ENCODE measurements around the gene MMP27. TPM values are rescaled to one million over a fixed set of nuclear protein-coding genes. Genes with fewer than 3 reads are reported as not detected.

Gene MMP27
- total and polyA plus RNA-seq, 2 donors (not counting 1 experiment from before 2014, with no cell fraction given): not detected

- Histone ChIP-seq H2AFZ (ENCODE audit: insufficient read depth, low read depth, low read length, poor library complexity, severe bottlenecking) (peak overlapping the region; percentile 26), H3K27me3 (replicated peaks in 1 of 4; ENCODE audit: control extremely low read depth in 1 of 4, control insufficient read depth in 3 of 4, insufficient read depth in 4 of 4, low read length in 3 of 4) (no peaks in the 10 kb centered on the region), H3K9ac (ENCODE audit: low read length) (no peak overlapping the region), H3K4me2 (replicated peaks; ENCODE audit: low read depth, low read length, poor library complexity, severe bottlenecking) (no peak overlapping the region), H3K4me3 (ENCODE audit: control extremely low read depth in 1 of 5, extremely low read depth in 1 of 5, insufficient read depth in 1 of 5, low read depth in 2 of 5, low read length in 4 of 5) (no peak overlapping the region), H3K4me1 (ENCODE audit: control insufficient read depth in 2 of 2, insufficient read depth in 2 of 2, low read length in 2 of 2) (peaks cover 0 to 5% of the 10 kb centered on the region in 2 donors), H3K36me3 (replicated peaks in 1 of 2; ENCODE audit: control extremely low read depth in 1 of 2, control insufficient read depth in 1 of 2, extremely low read depth in 1 of 2, insufficient read depth in 2 of 2, low read length in 1 of 2) (no peaks in the 10 kb centered on the region), H4K20me1 (ENCODE audit: control insufficient read depth, insufficient read depth, low read length, poor library complexity, severe bottlenecking) (no peaks in the 10 kb centered on the region), H3K9me3 (ENCODE audit: control extremely low read depth in 1 of 3, control insufficient read depth in 2 of 3, insufficient read depth in 1 of 3, low read length in 2 of 3) (peaks cover 0 to 1% (median 0%) of the 10 kb centered on the region in 3 donors), H3K79me2 (ENCODE audit: control insufficient read depth, insufficient read depth, low read length) (no peaks in the 10 kb centered on the region), H3K27ac (ENCODE audit: low read length in 2 of 2) (no peak overlapping the region)
- no peak overlapping the region for H3K4me3 Mint-ChIP-seq
- WGBS (ENCODE audit: insufficient coverage): 17% methylated on average over 1 of the region's 4 CpGs
- peaks cover 3% of the 10 kb centered on the region for H3K27me3 Mint-ChIP-seq
- no peaks in the 10 kb centered on the region for H3K9me3 Mint-ChIP-seq (ENCODE audit: insufficient read depth)
- H3K27ac Mint-ChIP-seq: no peak overlapping the region
- TF ChIP-seq CTCF (IDR thresholded peaks at IDR 0.05): peak; percentile 82
- TF ChIP-seq EZH2 (IDR thresholded peaks at IDR 0.05; ENCODE audit: borderline replicate concordance, insufficient read depth, low read depth, low read length, poor library complexity, severe bottlenecking): no peak
- no peaks in the 10 kb centered on the region for H3K4me1 Mint-ChIP-seq
- DNase-seq: peak; percentile 55
- ChIA-PET POLR2A (no interaction called here), CTCF (interaction anchor here (0.7 to 5.6 kb wide), 38 partner anchors 9 to 806 kb away, joined by 3 to 67 read pairs (median 4); no protein-coding TSS in a partner anchor)
- intact Hi-C loops (cut with micrococcal nuclease): loop anchor here (1.0 to 5.0 kb wide), 4 partner anchors 171 to 806 kb away; no protein-coding TSS in a partner anchor
- peak; percentile 36 for ATAC-seq (ENCODE audit: low read depth)
Measured at GRCh38 chr11:102666331-102666957, 39.1 kb downstream of the MMP27 start.

GRCh38 chr11:102664001-102664752 lies 41.4 kb downstream of the MMP27 start:
- H2AFZ ChIP-seq (ENCODE audit: insufficient read depth, low read depth, low read length, poor library complexity, severe bottlenecking): no peak overlapping the region
- no peaks in the 10 kb centered on the region for H3K9me3 Mint-ChIP-seq (ENCODE audit: insufficient read depth)
- 81% methylated on average over 9 of the region's 13 CpGs for whole genome bisulfite sequencing (ENCODE audit: insufficient coverage)
- no peak overlapping the region for H3K4me2 ChIP-seq (replicated peaks; ENCODE audit: low read depth, low read length, poor library complexity, severe bottlenecking)
- no peaks in the 10 kb centered on the region for H3K9me3 ChIP-seq (ENCODE audit: control extremely low read depth in 1 of 3, control insufficient read depth in 2 of 3, insufficient read depth in 1 of 3, low read length in 2 of 3)
- DNase-seq (peak; percentile 19), ATAC-seq (ENCODE audit: low read depth) (no peak)
- no peak for TF ChIP-seq CTCF (IDR thresholded peaks at IDR 0.05)
- no peak for TF ChIP-seq EZH2 (IDR thresholded peaks at IDR 0.05; ENCODE audit: borderline replicate concordance, insufficient read depth, low read depth, low read length, poor library complexity, severe bottlenecking)
- peaks cover 0 to 5% of the 10 kb centered on the region in 2 donors for H3K4me1 ChIP-seq (ENCODE audit: control insufficient read depth in 2 of 2, insufficient read depth in 2 of 2, low read length in 2 of 2)
- no peaks in the 10 kb centered on the region for H3K36me3 ChIP-seq (replicated peaks in 1 of 2; ENCODE audit: control extremely low read depth in 1 of 2, control insufficient read depth in 1 of 2, extremely low read depth in 1 of 2, insufficient read depth in 2 of 2, low read length in 1 of 2)
- intact Hi-C loops (cut with micrococcal nuclease): no loop called here
- H3K27me3 ChIP-seq (replicated peaks in 1 of 4; ENCODE audit: control extremely low read depth in 1 of 4, control insufficient read depth in 3 of 4, insufficient read depth in 4 of 4, low read length in 3 of 4): no peaks in the 10 kb centered on the region
- H3K9ac ChIP-seq (ENCODE audit: low read length): no peak overlapping the region
- H4K20me1 ChIP-seq (ENCODE audit: control insufficient read depth, insufficient read depth, low read length, poor library complexity, severe bottlenecking): no peaks in the 10 kb centered on the region
- CTCF ChIA-PET: interaction anchor here (2.8 to 5.6 kb wide), 3 partner anchors 12 to 322 kb away, joined by 22 to 67 read pairs (median 24); no protein-coding TSS in a partner anchor
- no peak overlapping the region for H3K4me3 ChIP-seq (ENCODE audit: control extremely low read depth in 1 of 5, extremely low read depth in 1 of 5, insufficient read depth in 1 of 5, low read depth in 2 of 5, low read length in 4 of 5)
- no peak overlapping the region for H3K4me3 Mint-ChIP-seq
- POLR2A ChIA-PET: no interaction called here
- H3K27me3 Mint-ChIP-seq: peaks cover 6% of the 10 kb centered on the region
- no peak overlapping the region for H3K27ac ChIP-seq (ENCODE audit: low read length in 2 of 2)
- no peak overlapping the region for H3K27ac Mint-ChIP-seq
- no peaks in the 10 kb centered on the region for H3K4me1 Mint-ChIP-seq
- H3K79me2 ChIP-seq (ENCODE audit: control insufficient read depth, insufficient read depth, low read length): no peaks in the 10 kb centered on the region

All from B cell (primary cell).